Renal cortical epithelial cell (primary cell): ENCODE measurements around the gene TET3. TPM values are rescaled to one million over a fixed set of nuclear protein-coding genes. Genes with fewer than 3 reads are reported as not detected.
A peak's percentile ranks its signal among the peaks of the same experiment; 100 is the strongest.

Source experiments
- DNase-seq: peaks from one replicate; pipeline ENCODE4 v3.0.0-alpha.2; 2011; ENCODE audit warnings: low read depth
- total RNA-seq: library from RNA; depleted of rRNA; stranded (reverse); fragments of >200 nt; gene quantifications from 2 replicates; pipeline ENCODE4 v1.2.3, GENCODE V29; 2014

TET3 gene
- total RNA-seq, 1 donor from 2014 or later = 8.7 TPM

DNA sequence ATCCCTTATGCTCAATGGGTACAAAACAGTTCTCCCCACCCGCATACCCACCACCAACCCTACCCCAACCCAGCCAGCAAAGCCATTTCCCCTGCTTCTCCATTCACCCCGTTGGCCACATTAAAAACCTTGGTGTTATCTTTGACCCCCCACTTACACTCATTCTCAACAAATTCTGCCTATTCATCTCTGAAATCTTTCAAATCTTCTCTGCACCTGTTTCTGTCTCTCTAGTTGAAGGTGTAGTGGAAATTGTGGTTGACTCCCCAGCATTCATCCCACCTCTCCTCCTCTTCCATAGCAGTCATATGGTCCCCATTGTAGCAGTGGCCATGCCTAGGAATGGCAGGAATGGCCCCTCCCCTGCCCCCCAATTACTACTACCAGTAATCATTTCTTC is 20.5 kb upstream of the TET3 start:
- no peak for DNase-seq

DNA sequence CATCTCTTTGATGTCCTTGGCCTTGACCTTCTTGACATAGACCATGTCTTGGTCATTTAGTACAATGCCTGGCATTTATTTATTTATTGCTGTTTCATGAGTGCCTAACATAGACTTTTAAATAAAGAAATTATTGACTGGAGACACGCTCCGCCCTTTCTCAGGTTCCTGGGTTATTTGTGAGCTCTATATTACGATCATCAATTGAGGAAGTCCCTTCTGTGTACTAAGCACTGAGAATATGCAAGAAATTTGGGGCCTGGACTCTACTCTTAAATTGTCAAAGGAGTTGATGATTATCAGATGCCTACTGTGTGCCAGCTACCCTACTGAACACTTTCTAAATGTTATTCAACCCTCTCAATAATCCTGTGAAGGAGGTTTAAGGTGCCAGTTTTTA is 19.7 kb upstream of the TET3 start:
- no peak for DNase-seq

DNA sequence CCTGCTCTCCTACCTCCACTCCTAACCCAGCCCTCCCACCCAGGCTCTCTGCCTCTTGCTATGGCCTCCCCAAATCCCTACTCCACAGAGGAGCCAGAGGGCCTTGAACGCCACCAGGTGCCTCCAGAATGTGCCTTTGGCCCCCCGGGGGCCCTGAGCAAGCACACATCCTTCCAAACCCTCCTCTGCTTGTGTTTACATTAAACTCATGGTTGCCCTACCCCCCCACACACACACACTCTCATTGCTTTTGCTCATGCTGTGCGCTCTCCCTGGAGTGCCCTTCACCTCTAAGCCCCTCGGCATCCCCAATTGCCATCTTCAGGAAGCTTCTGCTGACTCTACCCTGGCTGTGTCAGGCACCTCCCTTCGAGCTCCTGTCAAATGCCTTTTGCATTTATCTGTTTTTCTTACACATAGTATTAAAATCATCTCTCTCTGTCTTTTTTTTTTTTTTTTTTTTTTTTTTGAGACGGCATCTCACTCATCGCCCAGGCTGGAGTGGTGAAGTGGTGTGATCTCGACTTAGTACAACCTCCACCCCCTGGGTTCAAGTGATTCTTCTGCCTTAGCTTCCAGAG is 16.3 kb upstream of the TET3 start:
- DNase-seq = no peak

DNA sequence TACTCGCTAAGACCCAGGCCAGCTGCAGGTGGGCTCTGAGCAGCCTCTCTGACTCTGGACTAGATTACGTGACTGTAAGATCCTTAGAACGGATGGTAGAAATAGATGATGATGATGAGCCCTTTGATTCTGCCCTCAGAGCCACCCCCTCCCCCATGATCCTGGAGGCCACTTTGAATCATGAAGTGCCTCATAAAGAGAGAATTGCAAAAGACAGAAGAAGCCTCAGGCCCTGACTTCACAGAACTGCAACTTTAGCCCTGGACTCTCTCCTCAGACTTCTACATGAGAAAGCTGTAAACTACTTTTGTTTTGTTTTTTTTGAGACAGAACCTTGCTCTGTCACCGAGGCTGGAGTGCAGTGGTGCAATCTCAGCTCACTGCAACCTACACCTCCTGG is 15.4 kb upstream of the TET3 start:
- DNase-seq = no peak

DNA sequence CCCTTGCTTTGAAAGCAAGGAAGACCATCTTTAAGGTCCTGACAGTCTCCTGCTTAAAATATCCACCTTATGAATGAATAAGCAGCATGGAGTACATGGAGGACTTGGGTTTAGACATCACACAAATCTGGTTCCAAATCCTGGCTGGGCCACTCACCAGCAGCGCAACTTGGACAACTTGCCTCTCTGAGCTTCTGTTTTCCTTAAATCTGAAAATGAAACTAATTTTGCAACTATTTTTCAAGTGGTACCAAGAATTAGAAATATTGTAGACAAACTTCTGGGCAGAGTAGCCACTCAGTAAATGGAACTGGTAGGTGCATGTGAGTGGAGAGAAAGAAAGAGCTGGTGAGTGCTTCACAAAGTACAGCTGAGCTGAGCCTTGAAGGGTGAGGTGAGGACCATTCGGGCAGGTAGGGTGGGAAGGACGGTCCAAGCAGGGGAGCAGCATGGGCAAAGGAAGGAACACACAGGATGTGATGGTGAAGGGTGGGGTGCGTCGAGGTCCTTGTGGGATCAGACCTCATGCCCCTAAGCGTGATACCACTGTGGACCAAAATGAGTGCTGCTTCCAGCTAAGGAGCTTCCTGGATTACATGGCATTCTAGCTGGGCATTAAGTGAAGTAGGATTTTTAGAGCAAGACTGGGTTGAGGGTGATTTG is 14.4 kb upstream of the TET3 start:
- no peak for DNase-seq

DNA sequence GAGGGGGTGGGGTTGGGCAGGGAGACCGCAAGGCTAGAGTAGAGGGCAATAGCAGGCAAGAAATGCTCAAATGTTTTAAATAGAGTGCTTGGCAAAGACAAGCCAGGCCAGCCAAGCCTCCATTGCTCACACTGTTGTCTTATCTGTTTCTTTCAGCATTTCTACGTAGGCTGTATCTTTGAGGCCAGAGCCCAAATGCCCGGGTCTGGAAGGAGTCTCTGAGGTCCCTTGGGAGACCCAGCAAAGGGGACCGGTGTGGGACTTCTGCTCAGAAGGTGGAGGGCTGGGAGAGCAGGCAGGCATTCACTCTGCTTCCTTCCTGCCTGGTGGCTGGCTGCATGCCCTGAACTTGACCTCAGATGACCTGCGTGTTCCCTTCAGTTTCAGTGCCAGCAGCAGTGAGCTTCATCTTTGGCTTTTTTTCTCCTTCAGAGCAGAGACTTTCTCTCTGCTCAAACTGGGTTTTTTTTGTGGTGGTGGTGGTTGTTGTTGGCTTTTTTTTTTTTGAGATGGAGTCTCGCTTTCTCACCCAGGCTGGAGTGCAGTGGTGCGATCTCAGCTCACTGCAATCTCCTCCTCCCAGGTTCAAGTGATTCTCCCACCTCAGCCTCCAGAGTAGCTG is 13.7 kb upstream of the TET3 start:
- DNase-seq = no peak

DNA sequence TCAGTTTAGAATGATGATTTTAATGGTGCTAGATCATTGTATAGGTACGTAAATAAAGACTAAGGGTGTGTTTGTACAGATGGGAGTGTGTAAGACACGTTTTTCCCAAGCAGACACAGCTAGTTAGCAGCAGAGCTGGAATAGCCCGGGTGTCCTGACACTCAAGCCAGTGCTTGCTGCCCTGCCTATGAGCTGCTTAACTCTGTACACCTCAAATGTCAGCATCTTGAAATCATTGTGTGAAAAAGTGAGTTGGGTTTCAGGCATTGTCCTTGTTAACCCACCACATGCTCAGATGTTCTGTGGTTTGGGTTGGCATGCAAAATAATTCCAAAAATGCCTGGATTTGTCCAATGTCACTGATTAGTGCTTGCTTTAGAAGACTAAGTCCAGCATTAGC is 13.0 kb upstream of the TET3 start:
- peak; percentile 65 for DNase-seq

DNA sequence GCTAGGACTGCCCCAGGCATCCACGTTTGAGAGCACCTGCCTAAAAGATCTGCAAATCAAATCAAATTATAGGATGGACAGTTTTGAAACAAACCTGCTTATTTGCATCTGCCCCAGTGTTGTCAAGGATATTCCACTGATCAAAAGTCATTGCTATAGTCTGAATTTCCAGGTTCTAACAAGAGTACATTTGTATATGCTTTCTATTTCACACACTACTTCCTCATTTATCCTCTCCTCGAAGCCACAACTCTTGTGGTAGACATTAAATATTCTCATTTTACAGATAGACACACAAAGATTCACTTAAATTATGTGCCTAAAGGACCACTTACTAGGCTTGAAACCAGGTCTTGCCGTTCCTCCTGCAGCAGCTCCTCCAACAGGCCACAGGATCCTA is 11.9 kb upstream of the TET3 start:
- no peak for DNase-seq

DNA sequence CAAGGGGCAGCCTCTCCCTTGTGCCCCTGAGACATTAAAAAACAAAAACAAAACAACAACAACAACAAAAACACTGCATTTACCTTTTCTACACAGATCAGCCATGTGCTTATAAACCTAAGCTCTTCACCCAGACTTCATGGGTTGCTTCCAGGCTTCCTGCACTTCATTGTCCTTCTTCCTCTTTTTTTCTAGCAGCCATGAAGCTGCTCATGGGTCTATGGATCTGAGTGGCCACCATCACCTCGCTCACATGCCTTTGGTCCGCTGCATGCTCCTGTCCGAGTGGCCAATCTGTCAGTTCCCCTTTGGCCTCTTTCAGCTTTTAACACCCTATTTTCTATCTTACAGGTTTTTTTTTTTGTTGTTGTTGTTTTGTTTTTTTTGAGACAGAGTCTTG is 9.0 kb upstream of the TET3 start:
- DNase-seq = no peak

DNA sequence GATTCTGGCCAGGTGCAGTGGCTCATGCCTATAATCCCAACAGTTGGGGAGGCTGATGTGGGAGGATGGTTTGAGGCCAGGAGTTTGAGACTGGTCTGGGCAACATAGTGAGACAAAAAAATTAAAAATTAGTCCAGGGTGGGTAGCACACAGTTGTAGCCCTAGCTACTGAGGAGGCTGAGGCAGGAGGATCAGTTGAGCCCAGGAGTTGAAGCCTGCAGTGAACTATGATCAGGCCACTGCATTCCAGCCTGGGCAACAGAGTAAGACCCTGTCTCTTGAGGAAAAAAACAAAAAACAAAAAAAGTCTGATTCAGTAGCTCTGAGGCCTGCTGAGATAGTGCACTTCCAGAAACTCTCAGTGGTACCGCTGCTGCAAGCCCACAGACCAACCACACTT is 7.9 kb upstream of the TET3 start:
- no peak for DNase-seq

DNA sequence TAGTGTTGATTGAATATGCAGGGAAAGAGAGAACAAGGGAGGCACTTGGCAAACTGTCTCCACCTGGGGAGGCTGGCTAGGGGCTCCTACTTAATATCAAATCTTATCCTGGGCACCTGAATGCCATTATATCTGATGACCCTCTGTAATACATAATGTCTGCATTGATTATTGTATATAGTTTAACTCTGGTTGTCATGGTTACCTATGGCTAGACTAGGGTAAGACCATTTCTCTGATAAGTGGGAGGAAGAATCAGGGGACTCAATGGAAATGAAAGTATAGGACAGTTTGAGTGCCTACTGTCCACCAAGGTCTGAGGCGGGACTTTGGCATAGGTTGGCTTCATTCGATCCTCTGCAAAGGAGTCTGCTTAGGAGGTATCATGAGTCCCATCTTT is 7.2 kb upstream of the TET3 start:
- DNase-seq = no peak

DNA sequence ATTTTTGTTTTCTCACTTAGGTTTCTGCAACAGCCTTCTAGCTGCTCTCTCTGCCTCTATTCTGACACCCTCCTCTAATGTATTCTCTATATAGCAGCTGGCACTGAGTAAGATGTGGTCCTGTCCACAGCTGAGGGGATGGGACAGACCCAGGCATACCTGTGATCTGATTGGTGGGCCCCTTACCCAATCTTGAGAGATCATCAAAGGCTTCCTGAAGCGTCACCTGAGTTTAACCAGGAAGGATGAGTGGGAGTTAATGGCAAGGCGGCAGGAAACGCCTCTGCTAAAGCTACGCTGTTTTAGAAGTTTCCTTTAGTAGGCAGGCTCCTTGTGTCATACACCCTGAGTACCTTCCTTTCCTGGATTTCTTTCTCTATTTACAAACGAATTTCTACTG is 5.7 kb upstream of the TET3 start:
- no peak for DNase-seq

DNA sequence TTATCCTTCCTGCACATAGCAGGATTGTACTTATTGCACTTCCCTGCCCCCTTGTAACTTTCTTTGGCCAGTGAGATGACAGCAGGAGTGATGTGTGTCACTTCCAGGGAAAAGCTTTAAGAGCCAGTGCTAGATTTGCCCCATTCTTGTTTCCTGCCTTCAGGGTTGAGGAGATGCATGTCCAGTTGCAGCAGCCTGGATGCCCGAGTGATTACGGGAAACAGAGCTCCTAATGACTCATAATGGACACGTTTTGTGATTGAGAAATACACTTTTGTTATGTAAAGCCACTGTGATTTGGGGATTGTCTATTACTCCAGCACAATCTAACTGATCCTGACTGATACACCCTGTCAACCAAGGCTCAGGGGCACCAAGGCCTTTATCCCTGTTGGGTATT is 5.0 kb upstream of the TET3 start:
- peak; percentile 95 for DNase-seq

DNA sequence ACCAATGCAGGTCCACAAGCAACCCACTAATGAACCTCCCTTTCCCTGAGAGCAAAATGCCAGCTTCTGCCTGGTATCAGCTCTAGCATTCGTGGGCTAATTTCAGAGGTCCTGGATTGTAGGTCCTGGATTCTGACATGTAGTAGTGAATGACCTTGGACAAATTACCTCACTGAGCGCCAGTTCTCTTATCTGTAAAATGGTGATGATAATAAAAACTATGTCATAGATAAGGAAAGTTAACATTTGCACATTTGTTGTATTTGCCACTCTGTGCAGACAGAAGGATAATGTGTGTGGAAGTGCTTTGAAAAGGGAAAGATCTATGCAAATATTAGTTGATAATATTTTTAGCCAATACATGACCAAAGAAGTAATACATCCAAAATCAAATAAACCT is 4.1 kb upstream of the TET3 start:
- DNase-seq = no peak

DNA sequence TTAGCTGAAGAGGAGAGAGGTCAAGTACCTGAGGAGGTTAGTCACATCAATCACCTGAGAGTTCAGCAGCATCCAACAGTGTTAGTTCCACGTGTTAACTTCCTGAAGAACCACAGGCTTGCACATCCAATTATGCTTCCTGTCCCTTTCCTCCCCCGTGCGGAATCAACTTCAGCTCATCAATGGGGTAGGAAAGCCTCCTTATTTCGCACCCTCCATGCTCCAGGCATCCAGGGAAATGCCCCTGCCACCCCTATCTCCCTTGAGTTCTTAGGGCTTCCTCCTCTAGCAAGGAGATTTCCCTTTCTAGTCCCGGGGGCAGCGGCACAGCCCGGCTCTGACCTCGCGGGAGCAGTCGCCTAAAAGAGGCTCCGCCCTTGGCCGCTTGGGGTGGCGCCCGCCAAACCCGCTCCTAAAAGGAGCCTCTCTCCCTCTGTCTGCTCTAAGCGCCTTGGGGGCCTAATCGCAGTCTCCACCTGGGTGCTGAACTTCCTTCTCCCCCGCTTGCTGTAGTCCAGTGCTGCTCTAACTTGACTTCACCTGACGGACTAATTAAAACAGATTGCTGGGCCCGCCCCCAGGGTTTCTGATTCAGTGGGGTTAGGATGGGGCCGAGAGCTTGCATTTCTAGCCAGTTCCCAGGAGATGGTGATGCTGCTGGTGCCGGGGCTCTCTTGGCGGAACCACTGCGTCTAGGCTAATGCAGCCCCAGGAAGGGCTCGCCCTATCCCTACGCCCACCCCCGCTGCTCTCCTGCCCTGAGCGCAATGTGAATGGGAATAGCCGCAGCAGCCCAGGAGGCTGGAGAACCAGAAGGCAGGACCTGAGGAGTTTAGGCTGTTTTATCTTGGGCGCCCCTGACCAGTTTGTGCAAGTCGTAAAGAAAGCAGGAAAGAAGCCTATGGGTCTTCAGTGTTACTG is 3.4 kb upstream of the TET3 start:
- no peak for DNase-seq

DNA sequence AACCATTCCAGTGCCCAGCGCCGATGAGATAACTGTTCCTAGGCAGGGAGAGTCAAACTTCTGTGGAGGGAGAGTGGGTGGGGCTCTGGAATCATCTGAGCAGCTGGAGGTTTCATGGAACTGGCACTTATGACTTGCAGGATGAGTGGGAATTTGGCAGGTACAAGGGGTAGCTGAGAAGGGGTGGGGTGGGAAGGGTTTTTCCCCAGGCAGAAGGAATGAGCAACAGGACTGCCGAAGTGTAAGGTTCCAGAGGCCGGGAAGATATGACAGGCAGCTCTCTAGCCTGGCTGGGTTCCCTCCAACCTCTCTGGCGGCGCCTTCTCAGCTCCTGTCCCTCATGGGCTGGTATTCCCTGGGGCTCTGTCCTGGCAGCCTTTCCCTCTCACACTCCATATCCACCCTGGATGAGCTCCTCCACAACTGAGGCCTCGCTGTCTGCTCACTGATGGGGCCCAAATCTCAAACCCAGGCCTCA is 2.5 kb upstream of the TET3 start:
- no peak for DNase-seq

DNA sequence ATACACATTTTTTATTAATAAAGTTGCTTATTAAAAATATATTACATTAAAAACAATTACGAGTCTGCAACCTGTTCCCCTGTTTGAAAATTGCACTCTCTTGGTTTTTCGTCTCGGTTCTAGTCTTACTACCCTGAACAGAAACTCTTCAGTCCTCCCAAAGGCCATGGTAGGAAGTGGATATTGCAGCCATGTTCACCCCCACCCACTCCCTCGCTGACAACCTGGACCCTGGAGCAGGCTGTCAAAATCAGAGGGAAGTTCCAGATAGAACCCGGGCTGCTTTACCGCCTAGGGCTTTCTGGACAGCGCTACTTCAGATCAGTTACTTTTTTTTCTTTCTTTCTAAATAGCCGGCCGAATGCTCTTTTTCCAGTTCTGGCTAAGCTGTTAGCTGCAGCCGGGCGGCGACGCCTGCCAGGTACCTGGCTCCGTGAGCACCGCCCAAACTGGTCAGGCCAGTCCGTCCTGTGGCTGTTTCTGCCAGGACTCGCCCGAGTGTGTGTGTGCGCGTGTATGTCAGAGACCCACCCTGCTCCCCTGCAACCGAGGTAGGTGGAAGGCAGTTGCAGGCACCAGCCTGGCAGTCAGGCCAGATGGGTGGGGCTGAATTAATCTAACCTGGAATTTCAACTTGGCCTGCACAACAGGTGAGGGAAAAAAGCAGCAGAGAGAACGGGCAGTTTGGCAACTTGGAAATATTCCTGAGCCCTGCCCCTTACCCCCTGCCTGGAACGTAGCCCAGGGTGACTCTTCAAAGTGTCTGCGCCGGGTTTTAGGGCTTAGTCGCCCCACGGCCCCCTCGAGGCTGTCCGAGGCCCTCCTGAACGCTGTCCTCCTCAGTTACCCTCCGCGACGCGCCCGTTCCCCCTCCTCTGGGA is 1.1 kb upstream of the TET3 start:
- peak; percentile 53 for DNase-seq

DNA sequence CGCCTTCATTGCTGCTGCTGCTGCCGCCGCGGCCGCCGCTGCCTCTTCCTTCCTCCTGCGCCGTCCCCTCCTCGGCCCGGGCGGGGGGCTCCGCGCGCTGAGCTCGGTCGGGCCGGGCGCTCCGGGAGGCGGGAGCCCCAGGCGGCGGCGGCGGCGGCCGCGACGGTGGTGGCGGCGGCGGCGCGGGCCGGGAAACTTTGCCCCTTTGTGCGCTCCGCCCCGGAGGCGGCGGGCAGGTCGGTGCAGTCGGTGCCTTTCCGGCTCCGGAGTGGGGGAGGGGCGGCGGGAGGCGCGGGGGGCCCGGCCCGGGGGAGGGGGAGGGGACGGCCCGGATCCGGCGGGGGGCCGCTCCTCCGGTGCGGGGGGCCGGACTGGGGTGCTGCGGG is 205 bp downstream of the TET3 start:
- DNase-seq = no peak

DNA sequence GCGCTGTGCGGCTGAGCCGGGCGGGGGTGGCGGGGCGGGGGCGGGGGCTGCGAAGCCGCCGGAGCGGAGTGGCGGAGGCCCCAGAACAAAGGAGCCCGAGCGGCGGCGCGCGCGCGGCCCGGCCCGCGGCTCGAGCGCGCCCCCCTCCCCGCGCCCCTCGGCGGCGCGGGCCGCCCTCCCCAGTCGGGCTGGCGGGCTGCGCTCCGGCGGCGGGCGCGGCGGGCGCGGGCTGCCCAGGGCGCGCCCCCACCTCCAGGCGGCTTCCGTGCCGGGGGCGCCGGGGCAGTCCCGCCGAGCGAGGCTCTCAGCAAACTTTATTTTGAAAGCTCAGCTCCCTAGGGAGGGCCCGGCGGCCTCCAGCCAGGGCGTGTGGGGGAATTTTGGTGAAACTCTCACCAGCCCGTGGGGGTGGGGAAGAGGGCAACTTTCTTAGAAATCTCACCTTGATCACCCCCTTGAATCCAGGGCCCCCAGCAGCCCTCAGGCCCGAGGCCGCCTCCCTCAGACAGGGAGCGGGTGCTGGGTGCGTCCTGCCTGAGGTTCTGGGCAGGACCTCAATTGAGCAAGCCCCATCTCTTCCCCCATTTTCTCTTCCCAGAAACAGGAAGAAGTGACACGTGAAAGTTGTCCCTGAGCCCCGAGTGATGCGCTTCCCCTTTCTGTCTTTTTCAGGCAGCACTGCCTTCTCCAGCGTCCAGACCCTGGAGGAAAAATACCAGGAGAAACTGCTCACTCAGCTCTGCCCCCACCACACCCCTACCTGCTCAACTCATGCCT is 786 bp downstream of the TET3 start:
- no peak for DNase-seq

DNA sequence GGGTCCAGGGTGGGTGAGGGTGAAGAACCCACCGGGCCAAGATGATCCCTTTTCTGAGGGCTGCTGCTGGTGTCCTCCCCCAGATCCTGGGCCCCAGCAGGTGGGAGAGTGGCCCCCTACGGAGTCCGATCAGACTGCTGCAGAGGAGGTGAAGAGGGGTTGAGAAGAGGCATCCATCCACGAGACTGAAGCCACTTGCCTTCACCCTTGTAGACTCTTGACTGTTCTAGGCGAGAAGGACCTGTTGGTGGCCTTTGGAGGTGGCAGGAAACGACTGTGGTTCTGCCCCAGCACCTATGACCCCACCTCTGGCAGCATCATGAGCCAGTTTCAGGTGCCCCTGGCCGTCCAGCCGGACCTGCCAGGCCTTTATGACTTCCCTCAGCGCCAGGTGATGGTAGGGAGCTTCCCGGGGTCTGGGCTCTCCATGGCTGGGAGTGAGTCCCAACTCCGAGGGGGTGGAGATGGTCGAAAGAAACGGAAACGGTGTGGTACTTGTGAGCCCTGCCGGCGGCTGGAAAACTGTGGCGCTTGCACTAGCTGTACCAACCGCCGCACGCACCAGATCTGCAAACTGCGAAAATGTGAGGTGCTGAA is 1.5 kb downstream of the TET3 start:
- DNase-seq = no peak
